CD4-positive, alpha-beta T cell treated with Interleukin-4 for 1 hour (primary cell): ENCODE results near the gene KLHL2.
"Not testable (repeated sequence)": the region's sequence is repeated elsewhere in the genome, so short reads cannot be mapped to it uniquely, and the experiment has no call there.

Experiments
- DNase-seq, 2 donors: peaks; one replicate each; pipeline ENCODE4 v3.0.0-alpha.2; 2020 to 2022

The KLHL2 gene

GRCh38 chr4:165332502-165332901 is 125.1 kb downstream of the KLHL2 start:
- DNase-seq = no peak

- no peak for DNase-seq
Observed at GRCh38 chr4:165335163-165335703, 127.9 kb downstream of the KLHL2 start.

GRCh38 chr4:165336743-165337142 is 129.4 kb downstream of the KLHL2 start:
- DNase-seq = no peak

GRCh38 chr4:165342340-165342739 is 135.0 kb downstream of the KLHL2 start:
- DNase-seq = not testable (repeated sequence)

GRCh38 chr4:165343353-165344191 is 136.2 kb downstream of the KLHL2 start:
- peak in 1 of 2 donors; percentile 20 for DNase-seq

GRCh38 chr4:165345666-165346417 is 138.5 kb downstream of the KLHL2 start:
- DNase-seq = no peak

- DNase-seq = no peak
Observed at GRCh38 chr4:165347647-165348569, 140.5 kb downstream of the KLHL2 start.

- DNase-seq = no peak
Observed at GRCh38 chr4:165351359-165352130, 144.2 kb downstream of the KLHL2 start.

- DNase-seq = no peak
Observed at GRCh38 chr4:165355900-165356300, 148.5 kb downstream of the KLHL2 start.

GRCh38 chr4:165359506-165359905 is 152.1 kb downstream of the KLHL2 start:
- DNase-seq = no peak

GRCh38 chr4:165360041-165360695 is 152.8 kb downstream of the KLHL2 start:
- no peak for DNase-seq

GRCh38 chr4:165360985-165361670 is 153.8 kb downstream of the KLHL2 start:
- no peak for DNase-seq

- DNase-seq = no peak
Observed at GRCh38 chr4:165361810-165362209, 154.4 kb downstream of the KLHL2 start.

GRCh38 chr4:165364452-165365080 is 157.2 kb downstream of the KLHL2 start:
- DNase-seq = no peak

GRCh38 chr4:165367040-165367439 is 159.7 kb downstream of the KLHL2 start:
- DNase-seq = no peak

GRCh38 chr4:165368114-165368513 is 160.8 kb downstream of the KLHL2 start:
- DNase-seq = no peak

- no peak for DNase-seq
Observed at GRCh38 chr4:165368567-165368966, 161.2 kb downstream of the KLHL2 start.

GRCh38 chr4:165369522-165369921 is 162.2 kb downstream of the KLHL2 start:
- no peak for DNase-seq

- DNase-seq = no peak
Observed at GRCh38 chr4:165370530-165370929, 163.2 kb downstream of the KLHL2 start.
